G401 (cell line): ENCODE results near the gene STK38. TPM values are rescaled to one million over a fixed set of nuclear protein-coding genes. Genes with fewer than 3 reads are reported as not detected.
"Not testable (repeated sequence)": the region's sequence is repeated elsewhere in the genome, so short reads cannot be mapped to it uniquely, and the experiment has no call there.

Source experiments
- DNase-seq: peaks from one replicate; pipeline ENCODE4 v3.0.0-alpha.2; 2015; ENCODE audit warnings: low spot score
- in situ Hi-C: cut with HindIII; loops from 2 replicates; pipeline ENCODE4 v1.10.0; 2016; ENCODE audit warnings: low sequenced_read_pairs, mixed read lengths
- total RNA-seq: library from RNA; depleted of rRNA; stranded (reverse); fragments of >200 nt; shearing (Covaris generic); gene quantifications from 2 replicates; pipeline ENCODE4 v1.2.3, GENCODE V29; 2014

The STK38 gene
- total RNA-seq, 1 experiment from 2014 or later = 19.6 TPM

DNA sequence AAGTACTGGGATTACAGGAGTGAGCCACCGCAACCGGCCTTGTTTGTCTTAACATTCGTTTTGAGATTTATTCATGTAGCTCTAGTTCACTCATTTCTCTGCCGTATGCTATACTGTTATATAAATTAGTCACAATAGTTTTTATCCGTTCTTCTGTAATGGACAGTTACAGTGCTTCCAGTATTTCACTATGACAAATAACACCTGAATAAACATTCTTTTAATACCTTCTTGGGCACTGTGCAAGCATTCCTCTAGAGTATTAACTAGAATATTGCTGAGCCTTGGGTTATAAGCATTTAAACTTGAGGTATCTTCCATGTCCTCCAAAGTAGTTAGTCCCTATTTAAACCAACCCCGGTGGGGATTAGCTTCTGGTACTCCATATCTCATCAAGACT is 45.6 kb downstream of the STK38 start:
- in situ Hi-C loops = no loop called here
- no peak for DNase-seq

DNA sequence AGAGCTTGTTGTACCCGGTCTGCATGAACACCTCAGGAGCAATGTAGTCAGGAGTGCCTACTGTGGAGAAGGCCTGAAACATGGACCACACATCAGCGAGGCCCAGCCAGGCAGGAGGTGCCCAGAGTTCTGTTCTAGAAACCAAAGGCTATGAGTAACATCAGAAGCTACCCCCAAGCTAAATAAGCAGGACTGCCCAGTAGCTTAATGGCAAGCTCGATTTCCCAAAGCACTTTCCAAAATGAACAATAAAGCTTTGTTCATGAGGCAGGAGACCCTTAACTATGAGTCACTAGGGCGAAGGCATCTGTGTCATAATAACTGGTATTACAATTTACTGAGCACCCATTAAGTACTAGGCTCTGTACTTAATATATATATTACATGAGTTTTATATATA is 47.4 kb downstream of the STK38 start:
- DNase-seq = no peak
- in situ Hi-C loops = no loop called here

DNA sequence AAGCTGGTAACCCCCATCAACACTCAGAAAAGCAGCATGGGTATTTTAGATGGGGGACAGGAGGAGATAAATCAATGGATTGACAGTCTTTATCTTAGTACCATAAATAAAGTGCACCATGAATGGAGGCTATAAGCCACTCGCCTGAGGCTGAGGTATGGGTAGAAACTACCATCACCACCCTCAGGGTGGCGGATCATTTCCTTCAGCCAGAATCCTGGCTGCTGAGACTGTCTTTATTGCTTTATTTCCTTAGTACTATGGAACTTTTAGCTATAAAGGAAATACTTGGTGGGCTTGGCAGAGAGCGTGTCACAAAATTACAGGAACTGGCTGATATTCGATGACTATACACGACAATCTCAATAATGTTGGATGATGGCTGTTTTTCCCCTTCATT is 52.2 kb downstream of the STK38 start:
- in situ Hi-C loops = no loop called here

DNA sequence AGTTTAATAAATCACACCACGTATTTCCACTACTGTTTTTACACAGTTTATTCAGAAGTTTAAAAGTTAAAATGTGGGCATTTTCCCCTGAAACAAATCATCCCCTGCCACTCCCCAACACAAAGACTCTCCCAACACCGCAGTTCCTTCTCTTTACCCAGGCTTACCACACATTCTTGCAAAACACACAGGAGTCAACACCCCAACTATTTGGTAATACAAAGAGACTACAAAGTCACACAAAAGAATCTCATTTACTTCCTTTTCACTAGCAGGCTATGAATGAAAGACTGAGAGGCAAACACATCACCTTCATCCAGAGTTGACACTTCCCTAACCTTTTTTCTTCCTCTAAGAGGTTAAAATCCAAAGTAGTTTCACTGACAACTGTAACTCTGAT is 53.4 kb downstream of the STK38 start:
- in situ Hi-C loops = no loop called here

More for the DNA sequence above, 52.2 kb downstream of the STK38 start:
- DNase-seq = no peak

DNA sequence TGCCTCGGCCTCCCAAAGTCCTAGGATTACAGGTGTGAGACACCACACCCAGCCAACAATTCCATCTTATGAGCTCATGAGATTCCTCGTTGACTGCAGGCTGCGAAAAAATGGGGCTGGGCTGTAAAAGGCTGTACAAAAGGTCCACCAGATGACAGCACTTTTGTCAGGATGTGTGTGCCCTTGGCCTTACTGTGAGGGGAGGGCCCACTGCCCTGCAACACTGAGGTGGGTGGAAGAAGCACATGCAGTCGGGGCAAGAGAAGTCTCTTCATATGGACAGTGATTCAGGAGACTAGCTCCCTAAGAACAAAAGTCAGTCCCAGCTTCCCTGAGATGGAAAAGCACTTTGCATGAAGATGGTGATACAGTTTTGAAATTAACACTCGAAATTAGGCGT is 54.0 kb downstream of the STK38 start:
- no peak for DNase-seq
- in situ Hi-C loops = no loop called here

More for the DNA sequence above, 53.4 kb downstream of the STK38 start:
- no peak for DNase-seq

DNA sequence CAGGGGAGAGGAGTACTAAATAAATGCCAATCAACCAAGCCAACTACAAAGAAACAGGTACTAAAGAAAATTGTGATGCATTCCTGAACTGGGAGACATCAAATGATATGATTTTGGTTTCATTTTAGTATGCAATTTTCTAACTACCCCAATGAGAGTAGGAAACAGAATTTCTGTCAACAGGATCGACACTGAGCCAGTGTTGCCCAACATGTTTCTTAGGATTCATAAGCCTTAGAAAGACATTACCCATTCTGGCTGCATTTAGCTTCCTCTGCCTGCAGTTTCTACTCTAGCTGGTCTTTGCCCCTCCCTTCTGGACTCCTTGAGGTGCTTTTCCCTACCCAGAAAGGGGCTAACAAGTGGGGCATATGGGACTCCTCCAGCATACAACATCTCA is 54.7 kb downstream of the STK38 start:
- in situ Hi-C loops = no loop called here
- DNase-seq = no peak

DNA sequence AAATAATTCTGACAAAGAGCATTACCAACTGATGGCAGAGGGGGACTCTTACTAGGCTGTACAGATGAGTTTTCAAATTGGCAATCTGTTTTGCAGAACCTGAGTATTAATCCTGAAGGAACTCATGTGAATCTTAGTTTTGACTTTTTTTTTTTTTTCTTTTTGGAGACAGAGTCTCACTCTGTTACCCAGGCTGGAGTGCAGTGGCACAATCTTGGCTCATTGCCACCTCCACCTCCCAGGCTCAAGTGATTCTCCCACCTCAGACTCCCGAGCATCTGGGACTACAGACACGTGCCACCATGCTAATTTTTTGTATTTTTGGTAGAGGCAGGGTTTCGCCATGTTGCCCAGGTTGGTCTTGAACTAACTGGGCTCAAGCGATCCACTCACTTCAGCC is 55.2 kb downstream of the STK38 start:
- DNase-seq = no peak
- in situ Hi-C loops = no loop called here

DNA sequence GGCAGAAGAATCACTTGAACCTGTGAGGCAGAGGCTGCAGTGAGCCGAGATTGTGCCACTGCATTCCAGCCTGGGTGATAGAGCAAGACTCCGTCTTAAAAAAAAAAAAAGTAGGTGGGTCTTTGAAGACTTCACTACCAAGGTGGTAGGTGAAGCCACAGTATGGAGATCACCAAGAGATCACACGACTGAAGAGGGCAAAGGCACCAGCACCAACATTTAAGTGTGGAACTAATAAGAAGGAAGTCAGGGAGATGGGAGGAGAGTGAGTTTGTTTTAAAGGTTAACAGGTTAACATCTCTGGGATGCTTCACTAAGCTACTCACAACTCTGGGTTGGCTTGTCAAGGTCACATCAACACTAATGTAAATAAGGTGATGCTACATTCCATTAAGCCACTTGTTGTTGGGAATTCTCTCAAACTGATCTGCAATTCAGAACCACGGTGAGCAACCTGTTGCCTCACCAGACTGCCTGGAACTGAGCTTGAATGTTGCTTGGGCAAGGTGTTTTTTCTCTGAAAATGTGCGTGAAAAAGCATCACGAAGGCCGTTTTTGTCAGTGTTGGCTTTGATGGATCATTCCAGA is 55.8 kb downstream of the STK38 start:
- in situ Hi-C loops = no loop called here
- no peak for DNase-seq

DNA sequence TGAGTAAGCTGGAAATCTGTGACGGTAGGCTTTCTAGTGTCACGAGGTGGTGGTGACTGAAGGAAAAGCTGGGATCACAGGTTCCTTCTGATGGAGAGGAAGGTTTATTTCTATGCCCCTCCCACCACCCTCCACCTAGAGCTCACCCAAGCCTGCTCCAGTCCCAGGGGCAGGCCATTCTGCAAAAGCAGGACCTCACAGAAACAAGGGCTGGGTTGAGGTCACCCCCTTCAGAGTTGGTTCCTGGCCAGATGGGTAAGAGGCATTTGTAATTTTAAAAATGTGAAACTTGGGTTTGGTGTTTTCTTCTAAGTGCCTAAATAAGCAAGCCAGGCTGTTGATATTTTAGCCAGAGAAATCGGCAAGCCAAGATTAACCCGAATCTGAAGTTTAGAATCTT is 57.9 kb downstream of the STK38 start:
- no peak for DNase-seq
- in situ Hi-C loops = no loop called here

DNA sequence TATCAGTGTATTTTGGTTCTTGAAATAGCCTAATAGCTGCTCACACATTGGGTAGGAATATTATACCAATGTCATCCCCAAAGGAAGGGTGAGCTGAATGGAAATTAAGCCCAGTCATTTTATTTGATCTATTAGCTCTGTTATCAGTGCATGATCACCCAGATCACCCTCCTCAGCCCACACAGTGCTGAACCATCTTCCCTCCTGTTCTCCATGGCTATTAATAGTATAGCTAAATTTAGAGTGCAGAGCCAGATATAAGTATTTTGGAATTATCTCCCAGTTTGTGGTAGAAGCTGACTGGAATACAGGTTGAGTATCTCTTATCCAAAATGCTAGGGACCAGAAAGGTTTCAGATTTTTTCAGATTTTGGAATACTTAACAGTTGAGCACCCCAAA is 59.1 kb downstream of the STK38 start:
- DNase-seq = no peak
- in situ Hi-C loops = no loop called here

DNA sequence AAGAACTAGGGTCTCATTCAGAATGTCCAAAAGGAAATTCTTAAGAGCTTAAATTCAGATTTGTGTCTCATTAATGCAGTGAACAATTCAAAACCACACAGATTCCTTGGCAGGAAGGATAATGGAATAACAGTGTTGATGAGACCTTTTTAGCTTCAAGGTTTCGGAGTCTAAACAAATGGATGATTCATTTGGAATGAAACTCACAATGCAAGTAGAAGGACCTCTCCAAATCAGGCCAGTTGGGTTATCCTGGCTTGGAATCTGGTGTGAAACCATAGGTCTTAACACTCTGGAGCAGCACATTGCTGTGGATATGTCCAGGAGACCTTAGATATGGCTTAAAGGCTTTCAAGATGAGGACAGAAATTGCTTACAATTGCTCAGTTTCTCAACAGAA is 59.6 kb downstream of the STK38 start:
- DNase-seq = no peak
- in situ Hi-C loops = no loop called here

DNA sequence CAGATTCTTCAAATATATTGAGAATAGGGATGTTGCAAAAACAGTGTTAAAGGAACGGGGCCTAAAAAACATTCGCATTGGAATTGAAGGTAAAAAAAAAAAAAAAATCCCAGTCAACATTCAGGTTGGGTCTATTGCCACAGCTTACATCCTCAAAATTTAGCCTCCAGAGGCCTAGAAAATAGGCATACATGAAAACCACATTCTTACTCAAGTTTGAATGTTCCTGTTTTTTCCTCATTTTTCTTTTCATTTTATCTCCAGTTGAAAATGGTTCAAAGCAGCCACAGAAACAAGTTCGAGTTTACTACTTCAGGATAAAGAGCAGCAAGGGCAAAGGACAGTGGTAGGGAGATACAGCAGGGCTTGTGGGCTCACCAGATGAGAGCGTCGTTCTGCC is 62.5 kb downstream of the STK38 start:
- in situ Hi-C loops = no loop called here
- DNase-seq = no peak

DNA sequence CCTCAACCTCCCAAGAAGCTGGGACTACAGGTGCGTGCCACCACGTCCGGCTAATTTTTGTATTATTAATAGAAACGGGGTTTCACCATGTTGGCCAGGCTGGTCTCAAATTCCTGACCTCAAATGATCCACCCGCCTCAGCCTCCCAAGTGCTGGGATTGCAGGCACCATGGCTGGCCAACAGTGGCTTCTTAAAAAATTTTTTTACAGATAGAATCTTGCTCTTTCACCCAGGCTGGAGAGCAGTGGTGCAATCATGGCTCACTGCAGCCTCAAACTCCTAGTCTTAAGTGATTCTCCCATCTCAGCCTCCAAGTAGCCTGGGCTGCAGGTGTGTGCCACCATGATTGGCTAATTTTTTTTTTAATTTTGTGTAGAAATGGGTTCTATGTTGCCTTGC is 64.0 kb downstream of the STK38 start:
- in situ Hi-C loops, DNase-seq: not testable (repeated sequence)

DNA sequence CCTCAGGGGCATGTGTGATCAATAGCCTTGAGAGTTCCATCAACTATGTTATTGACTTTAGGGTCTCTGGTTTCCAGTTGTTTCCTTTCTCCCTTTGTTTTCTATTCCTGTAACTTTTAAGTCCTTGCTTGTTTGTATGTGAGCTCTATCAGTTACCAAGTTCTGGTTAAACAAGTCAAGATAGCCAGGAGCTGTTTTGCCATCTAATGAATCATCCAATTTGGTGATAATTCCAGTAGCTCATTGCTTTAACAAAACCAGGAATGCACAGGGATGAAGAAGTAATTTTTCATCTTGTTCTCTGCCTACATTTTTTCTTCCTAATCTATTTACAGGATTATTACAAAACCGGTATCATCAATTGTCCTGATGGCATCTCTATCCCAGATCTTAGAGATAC is 68.0 kb downstream of the STK38 start:
- in situ Hi-C loops = no loop called here
- DNase-seq = no peak

DNA sequence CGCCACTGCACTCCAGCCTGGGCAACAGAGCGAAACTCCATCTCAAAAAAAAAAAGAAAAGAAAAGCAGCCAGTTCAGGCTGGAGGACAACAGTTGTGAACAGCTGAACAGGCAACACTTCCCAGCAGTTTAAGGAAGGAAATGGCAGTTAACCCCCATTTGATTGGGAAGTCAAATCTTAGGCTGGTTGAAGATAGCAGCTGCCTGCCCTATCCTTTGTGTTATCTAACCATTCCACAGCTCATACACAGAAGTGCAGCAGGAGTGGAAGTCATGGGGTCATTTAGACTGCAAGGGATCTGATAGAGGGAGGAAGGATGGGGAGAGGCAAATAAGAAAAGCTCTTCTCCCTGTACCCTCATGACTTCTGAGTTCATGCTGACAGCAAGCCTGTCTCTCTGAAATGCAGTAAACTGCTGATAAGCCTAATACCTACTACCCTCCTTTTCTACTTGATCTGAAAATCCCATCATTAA is 69.2 kb downstream of the STK38 start:
- DNase-seq = no peak
- in situ Hi-C loops = no loop called here

DNA sequence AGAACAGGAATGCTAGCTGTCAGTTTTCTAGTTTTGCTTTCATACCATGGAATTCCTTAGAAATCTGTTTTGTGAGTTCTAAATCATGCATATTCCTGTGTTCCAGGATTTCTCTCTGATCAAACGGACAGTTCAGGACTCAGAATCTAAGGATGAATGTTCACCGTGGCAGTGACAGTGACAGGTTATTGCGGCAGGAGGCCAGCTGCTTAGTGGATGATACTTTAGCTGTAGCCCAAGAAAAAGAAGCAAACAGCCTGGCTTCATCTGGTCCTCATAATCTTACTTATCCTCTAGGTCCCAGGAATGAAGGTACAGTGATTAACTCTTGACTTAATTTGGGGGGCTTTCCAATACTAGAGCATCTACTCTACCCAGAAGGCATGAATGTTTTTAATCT is 77.3 kb downstream of the STK38 start:
- no peak for DNase-seq
- in situ Hi-C loops = no loop called here

DNA sequence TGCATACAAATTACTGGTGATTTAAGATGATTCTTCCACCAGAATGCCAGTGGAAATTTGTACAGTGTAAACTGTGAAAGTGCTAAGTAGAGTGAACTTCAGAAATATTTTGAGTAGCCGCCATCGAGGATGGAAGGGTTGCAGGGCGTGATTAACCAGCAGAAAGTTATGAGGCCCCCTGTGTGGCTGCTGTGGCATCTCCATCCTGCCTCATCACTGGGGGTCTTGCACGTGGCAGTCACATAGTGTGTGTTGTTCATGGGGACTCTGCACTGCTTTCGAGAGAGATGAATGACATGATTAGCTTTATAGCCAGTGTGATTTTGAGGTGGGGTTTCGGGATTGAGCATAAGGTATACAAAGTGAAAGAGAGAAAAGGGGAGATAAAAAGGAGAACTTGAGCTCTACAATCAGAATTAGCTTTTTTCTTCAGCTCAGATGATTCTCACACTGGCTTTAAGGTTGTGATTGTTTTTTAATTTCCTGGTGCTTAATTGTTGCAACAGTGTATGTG is 78.1 kb downstream of the STK38 start:
- in situ Hi-C loops = no loop called here
- DNase-seq = no peak

DNA sequence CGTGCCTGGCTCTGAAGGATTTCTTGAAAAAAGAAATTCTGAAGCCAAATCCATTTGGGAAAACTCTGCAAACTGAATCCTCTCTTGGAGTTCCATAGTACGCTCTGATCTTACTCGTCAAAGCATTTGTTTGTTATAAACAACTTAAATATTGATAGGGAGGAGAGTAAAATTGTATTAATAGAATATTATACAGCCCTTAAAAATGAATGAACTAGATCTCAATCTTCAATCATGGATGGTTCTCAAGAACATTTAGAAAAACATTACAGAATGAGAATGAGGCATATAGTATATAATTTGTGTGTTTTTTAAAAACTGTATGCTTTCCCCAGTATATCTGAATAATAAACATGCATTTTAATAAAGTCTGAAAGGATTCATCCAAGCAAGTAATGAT is 79.7 kb downstream of the STK38 start:
- no peak for DNase-seq
- in situ Hi-C loops = no loop called here

DNA sequence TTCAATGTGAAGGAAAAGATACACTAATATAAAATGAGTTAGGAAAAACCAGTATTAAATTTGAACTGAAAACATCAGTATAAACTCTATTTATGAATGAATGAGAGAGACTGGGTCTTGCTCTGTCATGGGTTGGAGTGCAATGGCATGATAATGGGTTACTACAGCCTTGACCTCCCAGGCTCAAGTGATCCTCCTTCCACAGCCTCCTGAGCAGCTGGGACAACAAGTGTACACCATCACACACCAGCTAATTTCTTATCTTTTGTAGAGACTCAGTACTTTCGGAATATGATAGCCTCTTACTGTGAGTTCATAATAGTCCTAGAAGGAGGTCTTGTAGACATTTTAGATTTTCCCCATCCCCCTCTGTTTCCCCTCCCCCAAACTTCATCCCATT is 83.0 kb downstream of the STK38 start:
- no peak for DNase-seq

DNA sequence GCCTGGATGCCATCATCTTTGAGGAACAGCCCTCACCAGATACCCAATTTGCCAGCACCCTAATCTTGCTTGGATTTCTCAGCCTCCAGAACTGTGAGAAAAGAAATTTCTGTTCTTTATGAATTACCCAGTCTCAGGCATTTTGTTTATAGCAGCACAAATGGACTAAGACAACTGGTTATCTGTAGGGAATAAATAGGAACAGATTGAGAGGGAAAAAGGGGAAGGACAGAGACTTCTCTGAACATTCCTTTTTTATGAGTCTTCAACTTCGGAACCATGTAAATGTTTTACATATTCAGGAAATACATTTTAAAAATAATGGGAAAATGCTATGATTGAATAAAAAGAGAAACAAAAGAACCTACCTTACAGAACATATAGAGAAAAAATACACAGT is 83.6 kb downstream of the STK38 start:
- DNase-seq = no peak
- in situ Hi-C loops = no loop called here

More for the DNA sequence above, 83.0 kb downstream of the STK38 start:
- in situ Hi-C loops = no loop called here

DNA sequence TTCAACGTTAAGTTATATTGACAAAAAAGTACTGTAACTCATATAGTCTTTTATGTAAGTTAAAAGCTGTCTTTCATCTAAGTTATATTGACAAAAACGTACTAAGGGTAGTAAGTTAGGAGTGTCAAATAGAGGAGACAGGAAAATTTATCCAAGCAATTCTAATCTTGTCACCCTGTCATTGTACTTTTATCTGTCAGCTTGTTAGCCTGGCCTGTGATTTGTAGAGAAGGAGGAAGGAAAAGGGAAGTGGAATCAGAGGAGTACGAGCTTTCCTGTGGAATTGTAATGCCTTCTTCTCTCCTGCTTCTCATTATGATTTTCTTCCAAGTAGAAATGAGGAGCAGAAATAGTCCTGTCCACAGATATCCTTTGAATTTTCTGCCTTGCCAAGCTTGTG is 85.6 kb downstream of the STK38 start:
- no peak for DNase-seq
- in situ Hi-C loops = no loop called here

DNA sequence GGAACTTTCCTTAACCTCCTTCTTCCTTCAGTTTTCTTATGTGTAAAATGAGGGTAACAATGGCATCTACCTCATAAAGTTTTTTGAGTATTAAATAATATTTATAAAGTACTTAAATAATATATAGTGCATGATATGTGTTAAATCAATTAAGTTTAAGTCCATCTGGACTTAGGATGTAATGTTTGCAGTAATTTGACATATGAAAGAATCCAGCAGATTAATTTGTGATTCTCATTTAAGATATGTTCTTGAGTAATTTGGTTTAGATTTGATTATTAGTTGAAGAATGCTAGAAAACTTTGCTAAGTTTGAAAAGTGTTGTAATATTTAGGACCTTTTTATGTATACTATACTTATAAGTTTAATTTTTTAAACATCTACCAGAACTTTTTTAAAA is 86.4 kb downstream of the STK38 start:
- no peak for DNase-seq
- in situ Hi-C loops = no loop called here
